Measurements from ENCODE around the gene RNF212B.
A peak's percentile ranks its signal among the peaks of the same experiment; 100 is the strongest.

RNF212B gene

GRCh38 chr14:23321572-23322547, 84.1 kb downstream of the RNF212B start:
- DNase-seq, result peak; percentile 38

All from activated T-cell treated with anti-CD3 and anti-CD28 coated beads for 4 hours (primary cell).